HEK293 (cell line): ENCODE data around the gene DOCK1.

ENCODE experiments used
- IKZF3 ChIP-seq: fragments of 450-650 bp; IDR thresholded peaks from 2 replicates; pipeline ENCODE4 v1.5.0; 2018; ENCODE audit warnings: missing biosample characterization, mild to moderate bottlenecking, missing genetic modification characterization, moderate library complexity
- TCF7L2 ChIP-seq: IDR thresholded peaks from 2 replicates; pipeline ENCODE4 v1.6.1; 2011; ENCODE audit warnings: low read depth, mild to moderate bottlenecking, inconsistent platforms, low read length, moderate library complexity, borderline replicate concordance
- YY1 ChIP-seq: fragments of 450-650 bp; formaldehyde crosslinking; IDR thresholded peaks from 2 replicates; pipeline ENCODE4 v1.5.1; 2018; ENCODE audit warnings: missing biosample characterization, missing genetic modification characterization
- ZNF311 ChIP-seq: fragments of 450-650 bp; formaldehyde crosslinking; IDR thresholded peaks from 2 replicates; pipeline ENCODE4 v1.5.1; 2017; ENCODE audit warnings: missing biosample characterization, missing genetic modification characterization, borderline replicate concordance
- ZNF596 ChIP-seq: fragments of 450-650 bp; IDR thresholded peaks from 2 replicates; pipeline ENCODE4 v1.5.0; 2018; ENCODE audit warnings: missing biosample characterization, mild to moderate bottlenecking, missing genetic modification characterization, moderate library complexity
- ZNF600 ChIP-seq: fragments of 450-650 bp; formaldehyde crosslinking; IDR thresholded peaks from 2 replicates; pipeline ENCODE4 v1.5.1; 2016; ENCODE audit warnings: missing biosample characterization, missing genetic modification characterization
- ZNF701 ChIP-seq: fragments of 450-650 bp; formaldehyde crosslinking; IDR thresholded peaks from 2 replicates; pipeline ENCODE4 v1.5.1; 2016; ENCODE audit warnings: missing biosample characterization, missing genetic modification characterization
- ZSCAN30 ChIP-seq: fragments of 450-650 bp; IDR thresholded peaks from 2 replicates; pipeline ENCODE4 v1.5.1; 2018; ENCODE audit warnings: missing biosample characterization, mild to moderate bottlenecking, missing genetic modification characterization, moderate library complexity
- TF ChIP-seq, protein P1 (sequence below): fragments of 450-650 bp; formaldehyde crosslinking; IDR thresholded peaks from 2 replicates; pipeline ENCODE4 v1.5.1; 2016; ENCODE audit warnings: missing biosample characterization, missing genetic modification characterization, borderline replicate concordance
- TF ChIP-seq, protein P2 (sequence below): fragments of 450-650 bp; formaldehyde crosslinking; IDR thresholded peaks from 2 replicates; pipeline ENCODE4 v1.5.1; 2016; ENCODE audit warnings: missing biosample characterization, missing genetic modification characterization
- TF ChIP-seq, protein P3 (sequence below): fragments of 450-650 bp; formaldehyde crosslinking; IDR thresholded peaks from 2 replicates; pipeline ENCODE4 v1.5.1; 2016; ENCODE audit warnings: missing biosample characterization, missing genetic modification characterization
- TF ChIP-seq, protein P4 (sequence below): fragments of 450-650 bp; formaldehyde crosslinking; IDR thresholded peaks from 2 replicates; pipeline ENCODE4 v1.5.1; 2016; ENCODE audit warnings: missing biosample characterization, missing genetic modification characterization, low read depth
- TF ChIP-seq, protein P5 (sequence below): fragments of 450-650 bp; formaldehyde crosslinking; IDR thresholded peaks from 2 replicates; pipeline ENCODE4 v1.5.1; 2016; ENCODE audit warnings: missing biosample characterization, missing genetic modification characterization

DNA sequence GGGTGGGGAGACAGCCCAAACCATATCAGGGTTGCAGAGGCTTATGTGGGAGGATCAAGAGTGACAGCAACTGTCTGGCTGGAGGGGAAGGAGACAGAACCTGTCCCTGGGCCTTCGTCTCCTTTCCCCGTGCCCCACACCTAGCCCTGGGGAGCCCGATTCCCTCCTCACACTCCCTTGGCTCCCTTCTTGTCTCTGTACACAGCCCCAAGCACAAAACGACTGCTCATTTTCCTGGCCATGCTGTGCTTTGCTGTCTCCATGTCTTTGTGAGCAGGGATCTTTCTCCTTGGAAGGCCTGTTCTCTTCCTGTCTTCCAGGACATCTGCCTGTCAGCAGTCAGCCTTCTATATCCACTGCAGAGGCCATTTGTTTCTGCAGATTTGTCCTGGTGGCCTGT is 177.4 kb downstream of the DOCK1 start:
- TF ChIP-seq TCF7L2 (no peak), ZNF600 (tag by site-specific recombination) (no peak), ZNF596 (tag by site-specific recombination) (no peak), YY1 (tag by site-specific recombination) (no peak), IKZF3 (tag by site-specific recombination) (no peak), ZNF311 (no peak), ZNF701 (tag by site-specific recombination) (no peak), ZSCAN30 (no peak)
- TF ChIP-seq, protein P1, sequence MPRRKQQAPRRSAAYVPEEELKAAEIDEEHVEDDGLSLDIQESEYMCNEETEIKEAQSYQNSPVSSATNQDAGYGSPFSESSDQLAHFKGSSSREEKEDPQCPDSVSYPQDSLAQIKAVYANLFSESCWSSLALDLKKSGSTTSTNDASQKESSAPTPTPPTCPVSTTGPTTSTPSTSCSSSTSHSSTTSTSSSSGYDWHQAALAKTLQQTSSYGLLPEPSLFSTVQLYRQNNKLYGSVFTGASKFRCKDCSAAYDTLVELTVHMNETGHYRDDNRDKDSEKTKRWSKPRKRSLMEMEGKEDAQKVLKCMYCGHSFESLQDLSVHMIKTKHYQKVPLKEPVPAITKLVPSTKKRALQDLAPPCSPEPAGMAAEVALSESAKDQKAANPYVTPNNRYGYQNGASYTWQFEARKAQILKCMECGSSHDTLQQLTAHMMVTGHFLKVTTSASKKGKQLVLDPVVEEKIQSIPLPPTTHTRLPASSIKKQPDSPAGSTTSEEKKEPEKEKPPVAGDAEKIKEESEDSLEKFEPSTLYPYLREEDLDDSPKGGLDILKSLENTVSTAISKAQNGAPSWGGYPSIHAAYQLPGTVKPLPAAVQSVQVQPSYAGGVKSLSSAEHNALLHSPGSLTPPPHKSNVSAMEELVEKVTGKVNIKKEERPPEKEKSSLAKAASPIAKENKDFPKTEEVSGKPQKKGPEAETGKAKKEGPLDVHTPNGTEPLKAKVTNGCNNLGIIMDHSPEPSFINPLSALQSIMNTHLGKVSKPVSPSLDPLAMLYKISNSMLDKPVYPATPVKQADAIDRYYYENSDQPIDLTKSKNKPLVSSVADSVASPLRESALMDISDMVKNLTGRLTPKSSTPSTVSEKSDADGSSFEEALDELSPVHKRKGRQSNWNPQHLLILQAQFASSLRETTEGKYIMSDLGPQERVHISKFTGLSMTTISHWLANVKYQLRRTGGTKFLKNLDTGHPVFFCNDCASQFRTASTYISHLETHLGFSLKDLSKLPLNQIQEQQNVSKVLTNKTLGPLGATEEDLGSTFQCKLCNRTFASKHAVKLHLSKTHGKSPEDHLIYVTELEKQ (tag by site-specific recombination): no peak
- TF ChIP-seq, protein P2, sequence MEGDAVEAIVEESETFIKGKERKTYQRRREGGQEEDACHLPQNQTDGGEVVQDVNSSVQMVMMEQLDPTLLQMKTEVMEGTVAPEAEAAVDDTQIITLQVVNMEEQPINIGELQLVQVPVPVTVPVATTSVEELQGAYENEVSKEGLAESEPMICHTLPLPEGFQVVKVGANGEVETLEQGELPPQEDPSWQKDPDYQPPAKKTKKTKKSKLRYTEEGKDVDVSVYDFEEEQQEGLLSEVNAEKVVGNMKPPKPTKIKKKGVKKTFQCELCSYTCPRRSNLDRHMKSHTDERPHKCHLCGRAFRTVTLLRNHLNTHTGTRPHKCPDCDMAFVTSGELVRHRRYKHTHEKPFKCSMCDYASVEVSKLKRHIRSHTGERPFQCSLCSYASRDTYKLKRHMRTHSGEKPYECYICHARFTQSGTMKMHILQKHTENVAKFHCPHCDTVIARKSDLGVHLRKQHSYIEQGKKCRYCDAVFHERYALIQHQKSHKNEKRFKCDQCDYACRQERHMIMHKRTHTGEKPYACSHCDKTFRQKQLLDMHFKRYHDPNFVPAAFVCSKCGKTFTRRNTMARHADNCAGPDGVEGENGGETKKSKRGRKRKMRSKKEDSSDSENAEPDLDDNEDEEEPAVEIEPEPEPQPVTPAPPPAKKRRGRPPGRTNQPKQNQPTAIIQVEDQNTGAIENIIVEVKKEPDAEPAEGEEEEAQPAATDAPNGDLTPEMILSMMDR: no peak
- TF ChIP-seq, protein P3, sequence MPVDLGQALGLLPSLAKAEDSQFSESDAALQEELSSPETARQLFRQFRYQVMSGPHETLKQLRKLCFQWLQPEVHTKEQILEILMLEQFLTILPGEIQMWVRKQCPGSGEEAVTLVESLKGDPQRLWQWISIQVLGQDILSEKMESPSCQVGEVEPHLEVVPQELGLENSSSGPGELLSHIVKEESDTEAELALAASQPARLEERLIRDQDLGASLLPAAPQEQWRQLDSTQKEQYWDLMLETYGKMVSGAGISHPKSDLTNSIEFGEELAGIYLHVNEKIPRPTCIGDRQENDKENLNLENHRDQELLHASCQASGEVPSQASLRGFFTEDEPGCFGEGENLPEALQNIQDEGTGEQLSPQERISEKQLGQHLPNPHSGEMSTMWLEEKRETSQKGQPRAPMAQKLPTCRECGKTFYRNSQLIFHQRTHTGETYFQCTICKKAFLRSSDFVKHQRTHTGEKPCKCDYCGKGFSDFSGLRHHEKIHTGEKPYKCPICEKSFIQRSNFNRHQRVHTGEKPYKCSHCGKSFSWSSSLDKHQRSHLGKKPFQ (tag by site-specific recombination): no peak
- TF ChIP-seq, protein P4, sequence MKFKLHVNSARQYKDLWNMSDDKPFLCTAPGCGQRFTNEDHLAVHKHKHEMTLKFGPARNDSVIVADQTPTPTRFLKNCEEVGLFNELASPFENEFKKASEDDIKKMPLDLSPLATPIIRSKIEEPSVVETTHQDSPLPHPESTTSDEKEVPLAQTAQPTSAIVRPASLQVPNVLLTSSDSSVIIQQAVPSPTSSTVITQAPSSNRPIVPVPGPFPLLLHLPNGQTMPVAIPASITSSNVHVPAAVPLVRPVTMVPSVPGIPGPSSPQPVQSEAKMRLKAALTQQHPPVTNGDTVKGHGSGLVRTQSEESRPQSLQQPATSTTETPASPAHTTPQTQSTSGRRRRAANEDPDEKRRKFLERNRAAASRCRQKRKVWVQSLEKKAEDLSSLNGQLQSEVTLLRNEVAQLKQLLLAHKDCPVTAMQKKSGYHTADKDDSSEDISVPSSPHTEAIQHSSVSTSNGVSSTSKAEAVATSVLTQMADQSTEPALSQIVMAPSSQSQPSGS (tag by site-specific recombination): no peak
- TF ChIP-seq, protein P5, sequence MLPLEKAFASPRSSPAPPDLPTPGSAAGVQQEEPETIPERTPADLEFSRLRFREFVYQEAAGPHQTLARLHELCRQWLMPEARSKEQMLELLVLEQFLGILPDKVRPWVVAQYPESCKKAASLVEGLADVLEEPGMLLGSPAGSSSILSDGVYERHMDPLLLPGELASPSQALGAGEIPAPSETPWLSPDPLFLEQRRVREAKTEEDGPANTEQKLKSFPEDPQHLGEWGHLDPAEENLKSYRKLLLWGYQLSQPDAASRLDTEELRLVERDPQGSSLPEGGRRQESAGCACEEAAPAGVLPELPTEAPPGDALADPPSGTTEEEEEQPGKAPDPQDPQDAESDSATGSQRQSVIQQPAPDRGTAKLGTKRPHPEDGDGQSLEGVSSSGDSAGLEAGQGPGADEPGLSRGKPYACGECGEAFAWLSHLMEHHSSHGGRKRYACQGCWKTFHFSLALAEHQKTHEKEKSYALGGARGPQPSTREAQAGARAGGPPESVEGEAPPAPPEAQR: no peak
